PC-9 (cell line): Measurements from ENCODE around the gene DMWD. TPM values are rescaled to one million over a fixed set of nuclear protein-coding genes. Genes with fewer than 3 reads are reported as not detected.

Experiments used
- BruUV-seq: library from RNA; stranded (reverse); fragments of 400-500 nt; replicated peaks from 2 replicates; lab custom pipeline; 2021; lab: Mats Ljungman, UMichigan
- CTCF ChIA-PET: fragments of 300-600 bp; sonication (Branson Sonifier 250); formaldehyde crosslinking; loops from one replicate; lab custom pipeline; 2022; ENCODE audit warnings: antibody characterized with exemption; lab: Charles Lee
- POLR2A ChIA-PET: fragments of 300-600 bp; sonication (Branson Sonifier 250); formaldehyde crosslinking; loops from one replicate; lab custom pipeline; 2022; ENCODE audit warnings: antibody characterized with exemption; ENCODE audit not compliant: unreplicated experiment; lab: Charles Lee
- DNase-seq, 2 experiments: peaks; one replicate each; pipeline versions ENCODE4 v3.0.0 to v3.0.0-alpha.2; 2015 to 2022; ENCODE audit warnings: mixed read lengths in 1 of 2
- H2AFZ ChIP-seq: fragments of 200-600 bp; sonication (generic); 2 replicates; pipeline ENCODE4 v1.8.1; 2017; ENCODE audit warnings: antibody characterized with exemption
- H3F3A ChIP-seq: fragments of 200-600 bp; sonication (generic); 2 replicates; pipeline ENCODE4 v1.8.1; 2017; ENCODE audit warnings: antibody characterized with exemption, mild to moderate bottlenecking, low read depth; ENCODE audit not compliant: insufficient read depth
- H3K27ac ChIP-seq: fragments of 200-600 bp; sonication (generic); 2 replicates; pipeline ENCODE4 v1.6.1; 2016; ENCODE audit warnings: mixed run types
- H3K27me3 ChIP-seq: fragments of 200-600 bp; sonication (generic); 2 replicates; pipeline ENCODE4 v1.6.1; 2016; ENCODE audit warnings: low read depth, mixed run types; ENCODE audit not compliant: insufficient read depth
- H3K36me3 ChIP-seq: fragments of 200-600 bp; sonication (generic); 2 replicates; pipeline ENCODE4 v1.6.1; 2016; ENCODE audit warnings: low read depth, mixed run types
- H3K4me1 ChIP-seq: fragments of 200-600 bp; sonication (generic); replicated peaks from 2 replicates; pipeline ENCODE4 v1.6.1; 2016; ENCODE audit warnings: mixed run types; ENCODE audit not compliant: insufficient read depth
- H3K4me2 ChIP-seq: fragments of 200-600 bp; sonication (generic); 2 replicates; pipeline ENCODE4 v1.6.1; 2017; ENCODE audit warnings: mixed run types
- H3K4me3 ChIP-seq: fragments of 200-600 bp; sonication (generic); 2 replicates; pipeline ENCODE4 v1.6.1; 2016; ENCODE audit warnings: mixed run types
- H3K79me2 ChIP-seq: fragments of 200-600 bp; sonication (generic); 2 replicates; pipeline ENCODE4 v1.6.1; 2017; ENCODE audit warnings: low read depth, mixed run types
- H3K9me2 ChIP-seq: fragments of 200-600 bp; sonication (generic); 2 replicates; pipeline ENCODE4 v1.8.1; 2017; ENCODE audit warnings: mild to moderate bottlenecking; ENCODE audit not compliant: insufficient read depth
- H3K9me3 ChIP-seq: fragments of 200-600 bp; sonication (generic); 2 replicates; pipeline ENCODE4 v1.8.1; 2016; ENCODE audit warnings: low read depth; ENCODE audit not compliant: insufficient read depth
- H4K20me1 ChIP-seq: fragments of 200-600 bp; sonication (generic); 2 replicates; pipeline ENCODE4 v1.8.1; 2017; ENCODE audit not compliant: insufficient read depth
- CTCF ChIP-seq: fragments of 200-600 bp; sonication (generic); conservative IDR thresholded peaks from 2 replicates; pipeline ENCODE4 v1.6.1; 2017; ENCODE audit warnings: mixed run types, antibody characterized with exemption, mild to moderate bottlenecking, moderate library complexity
- EZH2 ChIP-seq: fragments of 200-600 bp; sonication (generic); IDR thresholded peaks from 2 replicates; pipeline ENCODE4 v1.8.0; 2017; ENCODE audit warnings: antibody characterized with exemption, low read depth
- intact Hi-C: fragments of 100-400 bp; cut with micrococcal nuclease; formaldehyde crosslinking; loops from one replicate; pipeline ENCODE4 v1.10.0; 2022; ENCODE audit not compliant: unreplicated experiment
- total RNA-seq: library from RNA; stranded (reverse); gene quantifications from 2 replicates; pipeline ENCODE4 v1.2.3, GENCODE V29; 2021

The DMWD gene
- total RNA-seq, 1 experiment from 2014 or later = 66.7 TPM

- H2AFZ ChIP-seq = no peak overlapping the region
- CTCF ChIA-PET = no interaction called here
- H3K9me3 ChIP-seq = no peaks in the 10 kb centered on the region
- H3K4me1 ChIP-seq = no peaks in the 10 kb centered on the region
- TF ChIP-seq CTCF (no peak), EZH2 (no peak)
- no peaks in the 10 kb centered on the region for H3K79me2 ChIP-seq
- no TSS peak for BruUV-seq
- no peak overlapping the region for H3K27ac ChIP-seq
- POLR2A ChIA-PET = no interaction called here
- H3K4me3 ChIP-seq = no peak overlapping the region
- H4K20me1 ChIP-seq = peaks cover 4% of the 10 kb centered on the region
- H3K36me3 ChIP-seq = 0 out of 2 replicates have a peak, but pooled peaks cover 13% of the 10 kb centered on the region
- no peak for DNase-seq
- peaks cover 7% of the 10 kb centered on the region; the same call in 1 of the 2 replicates for H3F3A ChIP-seq
- H3K27me3 ChIP-seq = no peaks in the 10 kb centered on the region
- no peaks in the 10 kb centered on the region for H3K9me2 ChIP-seq
- intact Hi-C loops = no loop called here
- no peak overlapping the region for H3K4me2 ChIP-seq
These were observed 34.9 kb upstream of the DMWD start for GRCh38 chr19:45827459-45828093.

- H4K20me1 ChIP-seq = peaks cover 4% of the 10 kb centered on the region
- no peak overlapping the region for H3K4me3 ChIP-seq
- H3F3A ChIP-seq = peaks cover 7% of the 10 kb centered on the region; the same call in 1 of the 2 replicates
- no peak for TF ChIP-seq CTCF
- no peak for TF ChIP-seq EZH2
- no peaks in the 10 kb centered on the region for H3K9me3 ChIP-seq
- no TSS peak for BruUV-seq
- no peak overlapping the region for H3K4me2 ChIP-seq
- H3K27ac ChIP-seq = no peak overlapping the region
- CTCF ChIA-PET = interaction anchor here (0.6 kb wide), 1 partner anchor 58 kb away, joined by 3 read pairs; no protein-coding TSS in a partner anchor
- 0 out of 2 replicates have a peak, but pooled peaks cover 8% of the 10 kb centered on the region for H3K36me3 ChIP-seq
- intact Hi-C loops = no loop called here
- POLR2A ChIA-PET = no interaction called here
- no peak for DNase-seq
- H3K9me2 ChIP-seq = no peaks in the 10 kb centered on the region
- no peak overlapping the region for H2AFZ ChIP-seq
- no peaks in the 10 kb centered on the region for H3K79me2 ChIP-seq
- no peaks in the 10 kb centered on the region for H3K27me3 ChIP-seq
- no peaks in the 10 kb centered on the region for H3K4me1 ChIP-seq
These were observed 34.3 kb upstream of the DMWD start for GRCh38 chr19:45826934-45827333.

- Histone ChIP-seq H4K20me1 (peaks cover 4% of the 10 kb centered on the region), H3K27ac (no peak overlapping the region), H3F3A (peaks cover 7% of the 10 kb centered on the region; the same call in 1 of the 2 replicates), H3K36me3 (0 out of 2 replicates have a peak, but pooled peaks cover under 1% of the 10 kb centered on the region), H3K27me3 (no peaks in the 10 kb centered on the region), H3K4me1 (no peaks in the 10 kb centered on the region), H3K4me3 (no peak overlapping the region), H2AFZ (no peak overlapping the region), H3K4me2 (no peak overlapping the region), H3K9me3 (no peaks in the 10 kb centered on the region), H3K9me2 (no peaks in the 10 kb centered on the region), H3K79me2 (no peaks in the 10 kb centered on the region)
- no TSS peak for BruUV-seq
- CTCF ChIA-PET = interaction anchor here (0.6 kb wide), 1 partner anchor 57 kb away, joined by 3 read pairs; no protein-coding TSS in a partner anchor
- intact Hi-C loops = no loop called here
- DNase-seq = peak in 1 of 2 experiments; percentile 20
- POLR2A ChIA-PET = interaction anchor here (0.5 kb wide), 1 partner anchor 26 kb away, joined by 4 read pairs; no protein-coding TSS in a partner anchor
- no peak for TF ChIP-seq CTCF
- no peak for TF ChIP-seq EZH2
These were observed 33.6 kb upstream of the DMWD start for GRCh38 chr19:45825917-45826893.
